GM13976 (cell line): ENCODE data around the gene GATA3.

Source experiments
- DNase-seq: peaks from one replicate; pipeline ENCODE4 v3.0.0; 2012; ENCODE audit warnings: low spot score
- in situ Hi-C: fragments of 300-500 bp; cut with MboI; formaldehyde crosslinking; loops from one replicate; pipeline ENCODE4 v1.12.0; 2022; ENCODE audit warnings: low sequenced_read_pairs, mixed read lengths, inconsistent platforms; ENCODE audit not compliant: unreplicated experiment
- TF ChIP-seq, protein P1 (sequence below): IDR thresholded peaks from 2 replicates; pipeline ENCODE4 v1.5.1; 2012; ENCODE audit warnings: borderline replicate concordance, mild to moderate bottlenecking; ENCODE audit not compliant: insufficient read depth; ENCODE audit errors: extremely low read depth, missing control alignments, control extremely low read depth

The GATA3 gene

GRCh38 chr10:8059191-8059936 lies 4.9 kb downstream of the GATA3 start:
- no peak for DNase-seq
- TF ChIP-seq, protein P1, sequence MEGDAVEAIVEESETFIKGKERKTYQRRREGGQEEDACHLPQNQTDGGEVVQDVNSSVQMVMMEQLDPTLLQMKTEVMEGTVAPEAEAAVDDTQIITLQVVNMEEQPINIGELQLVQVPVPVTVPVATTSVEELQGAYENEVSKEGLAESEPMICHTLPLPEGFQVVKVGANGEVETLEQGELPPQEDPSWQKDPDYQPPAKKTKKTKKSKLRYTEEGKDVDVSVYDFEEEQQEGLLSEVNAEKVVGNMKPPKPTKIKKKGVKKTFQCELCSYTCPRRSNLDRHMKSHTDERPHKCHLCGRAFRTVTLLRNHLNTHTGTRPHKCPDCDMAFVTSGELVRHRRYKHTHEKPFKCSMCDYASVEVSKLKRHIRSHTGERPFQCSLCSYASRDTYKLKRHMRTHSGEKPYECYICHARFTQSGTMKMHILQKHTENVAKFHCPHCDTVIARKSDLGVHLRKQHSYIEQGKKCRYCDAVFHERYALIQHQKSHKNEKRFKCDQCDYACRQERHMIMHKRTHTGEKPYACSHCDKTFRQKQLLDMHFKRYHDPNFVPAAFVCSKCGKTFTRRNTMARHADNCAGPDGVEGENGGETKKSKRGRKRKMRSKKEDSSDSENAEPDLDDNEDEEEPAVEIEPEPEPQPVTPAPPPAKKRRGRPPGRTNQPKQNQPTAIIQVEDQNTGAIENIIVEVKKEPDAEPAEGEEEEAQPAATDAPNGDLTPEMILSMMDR, result no peak
- in situ Hi-C loops, result loop anchor here (10.0 kb wide), 1 partner anchor 1145 kb away; no protein-coding TSS in a partner anchor

DNA sequence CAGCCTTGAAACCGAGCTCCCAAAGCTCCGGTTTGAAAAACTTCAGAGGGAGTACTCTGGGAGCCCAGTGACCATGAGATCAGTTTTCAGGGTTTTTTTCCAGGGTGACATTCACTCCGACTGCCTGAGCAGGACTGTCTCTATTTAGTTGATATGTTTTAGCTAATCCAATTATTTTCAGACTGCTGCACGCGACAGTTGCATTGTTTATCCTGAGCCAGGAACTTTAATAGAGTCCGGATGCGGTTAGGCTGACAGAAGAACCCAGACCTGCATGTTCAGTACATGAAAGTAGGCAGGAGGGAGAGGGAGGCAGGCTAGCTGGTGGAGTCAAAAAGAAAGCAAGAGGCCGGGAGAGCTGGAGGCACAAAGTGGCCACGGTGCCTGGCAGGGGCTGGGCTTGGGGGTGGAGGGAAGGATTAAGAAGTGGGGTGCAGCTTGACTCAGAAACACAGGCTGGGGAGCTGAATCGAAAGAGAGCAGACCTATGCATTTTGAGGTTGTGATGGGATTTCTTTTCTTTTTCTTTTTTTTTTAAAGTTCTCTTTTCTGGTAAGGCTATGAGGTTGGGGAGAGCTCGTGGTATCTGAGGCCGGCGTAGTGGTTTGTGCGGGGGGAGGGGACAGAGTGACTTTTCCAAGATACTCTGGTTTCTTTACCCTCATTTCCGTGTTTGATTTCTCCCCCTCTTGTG lies 5.7 kb downstream of the GATA3 start:
- no peak for DNase-seq
- in situ Hi-C loops, result no loop called here
- TF ChIP-seq, protein P1, result no peak

GRCh38 chr10:8060704-8061121 lies 6.2 kb downstream of the GATA3 start:
- in situ Hi-C loops, result no loop called here
- TF ChIP-seq, protein P1, result no peak
- DNase-seq, result no peak

GRCh38 chr10:8061274-8062211 lies 7.1 kb downstream of the GATA3 start:
- in situ Hi-C loops, result no loop called here
- TF ChIP-seq, protein P1, result no peak
- no peak for DNase-seq

- in situ Hi-C loops, result no loop called here
- TF ChIP-seq, protein P1, result no peak
- DNase-seq, result no peak
These were observed 8.8 kb downstream of the GATA3 start for GRCh38 chr10:8063128-8063908.

DNA sequence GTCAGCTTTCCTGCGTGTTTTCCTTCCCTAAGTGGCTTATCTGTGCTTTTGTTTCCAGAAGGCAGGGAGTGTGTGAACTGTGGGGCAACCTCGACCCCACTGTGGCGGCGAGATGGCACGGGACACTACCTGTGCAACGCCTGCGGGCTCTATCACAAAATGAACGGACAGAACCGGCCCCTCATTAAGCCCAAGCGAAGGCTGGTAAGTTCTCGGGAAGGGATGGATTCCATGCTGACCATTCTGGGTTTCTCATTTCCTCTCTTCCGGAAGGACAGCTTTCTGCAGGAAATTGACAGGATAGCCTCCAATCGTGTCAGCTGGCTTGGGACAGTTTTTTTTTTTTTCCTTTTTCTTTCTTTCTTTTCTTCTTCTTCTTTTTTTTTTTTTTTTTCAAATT lies 9.4 kb downstream of the GATA3 start:
- no peak for DNase-seq
- in situ Hi-C loops, result no loop called here
- TF ChIP-seq, protein P1, result no peak
